Gastrocnemius medialis (tissue), 4 donors: Measurements from ENCODE around the gene EPHA2. TPM values are rescaled to one million over a fixed set of nuclear protein-coding genes. Genes with fewer than 3 reads are reported as not detected.

Experiments used
- ATAC-seq, 2 donors: fragments of 150-250 bp; one replicate each; pipeline ENCODE4 v1.9.1; 2016
- DNase-seq, 2 donors: peaks; one replicate each; pipeline ENCODE4 v3.0.0-alpha.2; 2019
- H3K27ac ChIP-seq, 4 donors: fragments of 200-600 bp; sonication (generic); 1 replicate in 1 of 4; 2 replicates in 3 of 4; pipeline ENCODE4 v1.5.1; 2016 to 2018; ENCODE audit warnings: mild to moderate bottlenecking in 2 of 4, moderate library complexity in 1 of 4
- H3K27me3 ChIP-seq, 3 donors: fragments of 200-600 bp; sonication (generic) in 2 of 3; 1 replicate in 1 of 3; 2 replicates in 2 of 3; pipeline versions ENCODE4 v1.5.1 to v1.6.0; 2016 to 2019; ENCODE audit warnings: mild to moderate bottlenecking in 1 of 3, moderate library complexity in 1 of 3
- H3K36me3 ChIP-seq, 2 donors: fragments of 200-600 bp; sonication (generic) in 1 of 2; one replicate each; pipeline ENCODE4 v1.5.1; 2017 to 2018
- H3K4me1 ChIP-seq, 2 donors: fragments of 200-600 bp; sonication (generic) in 1 of 2; one replicate each; pipeline ENCODE4 v1.5.1; 2016 to 2017; ENCODE audit warnings: mild to moderate bottlenecking in 2 of 2
- H3K4me3 ChIP-seq, 4 donors: fragments of 200-600 bp; sonication (generic) in 3 of 4; 1 replicate in 1 of 4; 2 replicates in 3 of 4; pipeline ENCODE4 v1.5.1; 2016 to 2019; ENCODE audit warnings: mild to moderate bottlenecking in 2 of 4
- H3K9me3 ChIP-seq, 3 donors: fragments of 200-600 bp; sonication (generic) in 2 of 3; 1 replicate in 1 of 3; 2 replicates in 2 of 3; pipeline ENCODE4 v1.5.1; 2016 to 2019
- CTCF ChIP-seq, 5 experiments: fragments of 450-650 bp in 3 of 5; fragments of 200-600 bp in 2 of 5; sonication (generic) in 2 of 5; IDR thresholded peaks in 4 of 5; conservative IDR thresholded peaks in 1 of 5; 1 replicate in 4 of 5; 2 replicates in 1 of 5; pipeline ENCODE4 v1.5.1; 2016 to 2019; ENCODE audit warnings: antibody characterized with exemption in 5 of 5, mild to moderate bottlenecking in 3 of 5, moderate library complexity in 3 of 5
- POLR2A ChIP-seq, 2 donors: fragments of 450-650 bp; IDR thresholded peaks; one replicate each; pipeline ENCODE4 v1.6.1; 2017; ENCODE audit warnings: antibody characterized with exemption in 2 of 2, mild to moderate bottlenecking in 2 of 2, moderate library complexity in 2 of 2
- in situ Hi-C, 4 donors: fragments of 200-750 bp; cut with MboI; loops; one replicate each; pipeline versions ENCODE4 v1.15.0 to v1.8.0; 2017; ENCODE audit warnings: low sequenced_read_pairs in 4 of 4
- intact Hi-C: fragments of 100-400 bp; cut with DNase I; formaldehyde crosslinking; loops from one replicate; pipeline ENCODE4 v1.15.1; 2023; ENCODE audit warnings: low total_unique reads
- total RNA-seq, 4 donors: library from RNA; depleted of rRNA; stranded (reverse); fragments of >200 nt; gene quantifications; one replicate each; pipeline versions ENCODE4 v1.1.0 to v1.2.3, GENCODE V29; 2016

EPHA2 gene
- total RNA-seq, 4 donors from 2014 or later = 1.2 to 6.4 (median 2.9) TPM

DNA sequence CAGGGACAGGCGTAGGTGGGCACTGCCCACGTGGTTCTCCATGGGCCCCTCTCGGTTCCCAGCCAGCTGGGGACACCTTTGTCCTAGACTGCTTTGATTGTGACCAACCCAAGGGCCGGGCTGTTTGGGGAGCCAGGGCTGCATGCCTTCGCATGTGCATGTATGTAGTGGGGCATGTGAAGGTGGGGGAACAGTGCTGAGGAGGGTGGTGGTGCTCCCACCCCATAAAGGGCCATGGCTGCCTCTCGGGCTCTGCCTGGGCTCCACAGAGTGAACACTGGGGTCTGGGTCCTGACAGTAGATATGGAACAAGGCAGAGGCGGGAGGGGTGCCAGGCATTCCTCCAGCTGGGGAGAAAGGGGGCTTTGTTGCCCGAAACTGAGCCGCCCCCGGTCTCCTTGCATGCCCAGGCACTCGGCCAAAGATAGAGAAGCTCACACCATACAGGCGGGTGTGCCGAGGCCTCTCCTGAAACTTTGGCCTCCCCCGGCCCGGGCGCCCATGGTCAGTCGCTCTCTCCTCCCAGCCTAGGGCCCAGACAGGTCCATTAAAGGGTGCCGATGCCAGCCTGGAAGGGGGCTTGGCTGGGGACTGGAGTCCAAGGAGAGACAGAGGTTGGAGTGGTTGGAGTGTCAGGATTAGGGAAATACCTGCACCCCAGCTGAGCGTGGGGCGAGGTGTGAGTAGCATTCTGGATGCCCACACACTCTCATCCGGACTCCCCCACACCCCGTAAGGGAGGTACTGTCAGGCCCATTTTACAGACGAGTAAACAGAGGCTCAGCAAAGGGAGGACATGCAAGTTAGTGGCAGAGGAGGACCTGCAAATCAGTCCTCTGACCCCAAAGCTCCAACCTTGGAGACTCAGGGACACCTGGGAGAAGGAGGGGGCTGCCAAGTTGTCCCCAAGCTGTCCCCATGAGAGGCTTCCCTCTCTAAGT lies 41.1 kb downstream of the EPHA2 start:
- Histone ChIP-seq H3K9me3 (no peaks in the 10 kb centered on the region), H3K4me1 (no peaks in the 10 kb centered on the region), H3K27ac (no peak overlapping the region), H3K4me3 (no peak overlapping the region), H3K27me3 (no peaks in the 10 kb centered on the region), H3K36me3 (no peaks in the 10 kb centered on the region)
- ATAC-seq (no peak), DNase-seq (no peak)
- intact Hi-C loops (no loop called here), in situ Hi-C loops (no loop called here)
- TF ChIP-seq CTCF (IDR thresholded peaks at IDR 0.05 in 4 of 5, conservative IDR thresholded peaks at IDR 0.05 in 1 of 5) = no peak
- TF ChIP-seq POLR2A (IDR thresholded peaks at IDR 0.05) = no peak

DNA sequence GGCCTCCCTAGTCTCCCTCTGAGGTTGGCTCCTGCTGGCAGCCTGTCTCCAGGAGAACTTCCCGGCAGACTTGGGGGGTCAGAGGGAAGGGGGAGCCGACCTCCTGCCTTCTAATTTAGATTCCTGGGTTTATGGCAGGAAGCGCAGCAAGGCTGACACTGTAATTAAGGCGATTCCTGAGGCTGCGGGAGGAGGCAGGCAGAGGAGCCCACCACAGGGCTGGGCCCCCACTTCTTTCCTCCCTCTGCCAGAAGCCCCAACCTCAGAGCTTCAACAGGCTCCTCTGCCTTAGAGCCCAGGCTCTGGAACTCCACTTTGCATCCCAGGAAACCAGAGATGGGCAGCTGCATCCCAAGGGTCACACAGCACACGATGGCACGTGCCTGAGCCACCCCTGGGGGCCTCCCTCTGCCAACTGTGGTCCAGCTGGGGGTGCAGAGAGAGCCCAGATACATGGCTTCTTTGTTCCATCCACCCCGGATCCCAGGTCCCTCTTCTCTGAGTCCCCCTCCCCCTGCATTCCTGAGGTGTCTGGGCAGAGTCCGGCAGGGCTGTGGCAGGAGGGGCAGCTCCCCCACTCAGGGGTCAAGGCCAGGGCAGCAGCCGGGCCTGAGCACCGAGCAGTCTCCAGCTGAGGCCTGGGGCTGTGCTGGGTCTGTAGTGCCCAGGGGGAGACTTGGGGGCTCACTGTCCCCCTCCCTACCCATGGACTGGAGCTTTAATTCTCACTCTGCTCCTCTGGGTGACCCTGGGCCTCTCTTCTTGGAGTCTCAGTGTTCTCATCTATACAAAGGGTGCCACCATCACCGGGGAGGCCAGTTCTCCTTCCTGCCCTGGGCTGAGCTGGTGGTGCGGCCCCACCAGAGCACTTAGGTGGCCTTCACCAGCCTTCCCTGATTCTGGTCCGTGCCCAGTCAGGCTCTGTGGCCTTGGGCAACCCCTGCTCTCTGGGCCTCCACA lies 43.0 kb downstream of the EPHA2 start:
- ATAC-seq = no peak
- Histone ChIP-seq H3K27me3 (no peaks in the 10 kb centered on the region), H3K9me3 (no peaks in the 10 kb centered on the region), H3K27ac (no peak overlapping the region), H3K4me3 (no peak overlapping the region), H3K4me1 (no peaks in the 10 kb centered on the region), H3K36me3 (no peaks in the 10 kb centered on the region)
- in situ Hi-C loops = no loop called here
- DNase-seq = no peak
- intact Hi-C loops = no loop called here
- TF ChIP-seq POLR2A (IDR thresholded peaks at IDR 0.05) (no peak), CTCF (IDR thresholded peaks at IDR 0.05 in 4 of 5, conservative IDR thresholded peaks at IDR 0.05 in 1 of 5) (no peak)

DNA sequence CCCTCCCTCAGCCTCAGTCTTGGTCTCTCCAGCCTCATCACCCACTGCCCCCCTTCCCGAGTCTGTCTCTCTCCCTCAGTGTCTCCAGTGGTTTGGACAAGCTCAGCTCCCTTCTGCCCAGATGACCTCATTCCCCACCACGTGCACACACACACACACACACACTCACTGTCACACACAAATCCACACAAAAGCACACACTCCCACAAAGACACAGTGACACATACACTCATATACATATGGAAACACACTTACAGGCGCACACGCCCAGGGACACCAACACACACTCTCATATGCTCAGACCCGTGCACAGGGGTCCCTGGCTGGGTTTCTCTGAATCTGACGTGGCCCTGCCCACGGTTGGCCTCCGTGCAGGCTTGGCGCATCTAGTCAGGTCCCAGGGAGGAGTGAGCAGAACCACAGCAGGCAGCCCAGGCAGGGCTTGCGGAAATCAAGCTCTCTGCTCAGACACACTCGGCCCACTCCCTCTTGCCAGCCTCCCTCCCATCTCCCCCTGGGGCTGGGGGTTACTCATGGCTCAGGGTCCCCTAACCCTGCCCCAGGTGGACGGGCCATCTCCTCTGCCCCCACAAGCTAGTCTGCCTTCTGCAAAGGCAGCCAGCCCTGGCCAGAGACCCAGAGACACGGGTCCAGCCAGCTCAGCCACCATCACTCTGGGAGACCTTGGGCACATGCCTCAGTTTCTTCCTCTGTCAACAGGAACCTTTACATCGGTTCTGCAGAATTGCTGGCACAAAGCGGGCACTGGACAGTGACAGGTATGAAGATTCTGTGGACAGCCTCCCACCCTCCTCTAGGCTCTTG lies 43.9 kb downstream of the EPHA2 start:
- Histone ChIP-seq H3K27ac (no peak overlapping the region), H3K4me3 (no peak overlapping the region), H3K36me3 (no peaks in the 10 kb centered on the region), H3K27me3 (no peaks in the 10 kb centered on the region), H3K9me3 (no peaks in the 10 kb centered on the region), H3K4me1 (no peaks in the 10 kb centered on the region)
- TF ChIP-seq CTCF (IDR thresholded peaks at IDR 0.05 in 4 of 5, conservative IDR thresholded peaks at IDR 0.05 in 1 of 5) (no peak), POLR2A (IDR thresholded peaks at IDR 0.05) (no peak)
- intact Hi-C loops (no loop called here), in situ Hi-C loops (no loop called here)
- ATAC-seq (peak in 1 of 2 donors; percentile 23), DNase-seq (no peak)

- TF ChIP-seq POLR2A (IDR thresholded peaks at IDR 0.05) (no peak), CTCF (IDR thresholded peaks at IDR 0.05 in 4 of 5, conservative IDR thresholded peaks at IDR 0.05 in 1 of 5) (no peak)
- no peaks in the 10 kb centered on the region for H3K36me3 ChIP-seq
- no peaks in the 10 kb centered on the region for H3K9me3 ChIP-seq
- H3K4me3 ChIP-seq = no peak overlapping the region
- H3K27me3 ChIP-seq = no peaks in the 10 kb centered on the region
- intact Hi-C loops = no loop called here
- in situ Hi-C loops = no loop called here
- DNase-seq = no peak
- no peak for ATAC-seq
- no peak overlapping the region for H3K27ac ChIP-seq
- H3K4me1 ChIP-seq = no peaks in the 10 kb centered on the region
Measured at GRCh38 chr1:16110884-16111283, 45.0 kb downstream of the EPHA2 start.
